Trophoblast cell (in vitro differentiated cells and primary cell): ENCODE measurements around the gene TXNRD3.
A peak's percentile ranks its signal among the peaks of the same experiment; 100 is the strongest.

Experiments
- DNase-seq, 2 donors: peaks; one replicate each; pipeline ENCODE4 v3.0.0-alpha.2; 2016
- H2AFZ ChIP-seq: 2 replicates; pipeline ENCODE4 v1.6.1; 2013; ENCODE audit warnings: low read length, moderate library complexity, mild to moderate bottlenecking; ENCODE audit not compliant: insufficient read depth, poor library complexity
- H2AK5ac ChIP-seq: 2 replicates; pipeline ENCODE4 v1.6.1; 2013; ENCODE audit warnings: mild to moderate bottlenecking, low read length
- H2BK120ac ChIP-seq: 2 replicates; pipeline ENCODE4 v1.6.1; 2013; ENCODE audit warnings: low read length, mild to moderate bottlenecking, moderate library complexity; ENCODE audit not compliant: insufficient read depth, poor library complexity
- H2BK12ac ChIP-seq: 2 replicates; pipeline ENCODE4 v1.6.1; 2013; ENCODE audit warnings: mild to moderate bottlenecking, low read length, moderate library complexity
- H2BK5ac ChIP-seq: 2 replicates; pipeline ENCODE4 v1.6.1; 2013; ENCODE audit warnings: low read length, low read depth, moderate library complexity, mild to moderate bottlenecking; ENCODE audit not compliant: poor library complexity
- H3K14ac ChIP-seq: 2 replicates; pipeline ENCODE4 v1.6.1; 2013; ENCODE audit warnings: mild to moderate bottlenecking, low read length
- H3K18ac ChIP-seq: 2 replicates; pipeline ENCODE4 v1.6.1; 2013; ENCODE audit warnings: mild to moderate bottlenecking, low read length
- H3K23ac ChIP-seq: 2 replicates; pipeline ENCODE4 v1.6.1; 2013; ENCODE audit warnings: low read length
- H3K27ac ChIP-seq: 2 replicates; pipeline ENCODE4 v1.5.1; 2013; ENCODE audit warnings: low read depth, mild to moderate bottlenecking, inconsistent platforms, low read length, moderate library complexity
- H3K27me3 ChIP-seq: 2 replicates; pipeline ENCODE4 v1.6.1; 2013; ENCODE audit warnings: inconsistent platforms, mild to moderate bottlenecking, low read length, moderate library complexity; ENCODE audit not compliant: insufficient read depth
- H3K36me3 ChIP-seq, 2 experiments: 1 replicate in 1 of 2; 2 replicates in 1 of 2; pipeline ENCODE4 v1.6.1; 2013; ENCODE audit warnings: low read length in 2 of 2, mild to moderate bottlenecking in 2 of 2, moderate library complexity in 1 of 2; ENCODE audit not compliant: insufficient read depth in 2 of 2, control insufficient read depth in 1 of 2
- H3K4ac ChIP-seq: 2 replicates; pipeline ENCODE4 v1.6.1; 2013; ENCODE audit warnings: low read depth, mild to moderate bottlenecking, low read length, moderate library complexity
- H3K4me1 ChIP-seq, 2 experiments: 1 replicate in 1 of 2; 2 replicates in 1 of 2; pipeline ENCODE4 v1.6.1; 2013; ENCODE audit warnings: low read length in 2 of 2, mild to moderate bottlenecking in 2 of 2, moderate library complexity in 1 of 2; ENCODE audit not compliant: insufficient read depth in 2 of 2, control insufficient read depth in 1 of 2
- H3K4me2 ChIP-seq: 2 replicates; pipeline ENCODE4 v1.6.1; 2013; ENCODE audit warnings: inconsistent platforms, mild to moderate bottlenecking, low read length, moderate library complexity
- H3K4me3 ChIP-seq: 2 replicates; pipeline ENCODE4 v1.5.1; 2013; ENCODE audit warnings: mild to moderate bottlenecking, low read depth, low read length, inconsistent platforms
- H3K79me1 ChIP-seq: one replicate; pipeline ENCODE4 v1.6.1; 2013; ENCODE audit warnings: low read length
- H3K79me2 ChIP-seq: 2 replicates; pipeline ENCODE4 v1.6.1; 2013; ENCODE audit warnings: low read length, mild to moderate bottlenecking; ENCODE audit not compliant: control insufficient read depth, insufficient read depth, poor library complexity
- H3K9ac ChIP-seq: 2 replicates; pipeline ENCODE4 v1.6.1; 2013; ENCODE audit warnings: mild to moderate bottlenecking, low read length
- H3K9me3 ChIP-seq: 2 replicates; pipeline ENCODE4 v1.6.1; 2013; ENCODE audit warnings: low read depth, mild to moderate bottlenecking, control low read depth, inconsistent platforms, low read length; ENCODE audit not compliant: insufficient read depth
- H4K12ac ChIP-seq: 2 replicates; pipeline ENCODE4 v1.6.1; 2013; ENCODE audit warnings: low read depth, mild to moderate bottlenecking, low read length, moderate library complexity
- H4K8ac ChIP-seq: 2 replicates; pipeline ENCODE4 v1.6.1; 2013; ENCODE audit warnings: low read depth, mild to moderate bottlenecking, low read length, moderate library complexity
- H4K91ac ChIP-seq: one replicate; pipeline ENCODE4 v1.6.1; 2013; ENCODE audit warnings: low read depth, mild to moderate bottlenecking, low read length, moderate library complexity
- WGBS: extraction: QIAGEN DNeasy Blood & Tissue Kit; methylation state at CpG from one replicate; pipeline ENCODE4 v1.1.7; 2013; ENCODE audit warnings: missing lambda C conversion rate; ENCODE audit not compliant: insufficient read length, insufficient coverage; ENCODE audit errors: extremely low coverage; 5-methylcytosine and 5-hydroxymethylcytosine counted together

The TXNRD3 gene

DNA sequence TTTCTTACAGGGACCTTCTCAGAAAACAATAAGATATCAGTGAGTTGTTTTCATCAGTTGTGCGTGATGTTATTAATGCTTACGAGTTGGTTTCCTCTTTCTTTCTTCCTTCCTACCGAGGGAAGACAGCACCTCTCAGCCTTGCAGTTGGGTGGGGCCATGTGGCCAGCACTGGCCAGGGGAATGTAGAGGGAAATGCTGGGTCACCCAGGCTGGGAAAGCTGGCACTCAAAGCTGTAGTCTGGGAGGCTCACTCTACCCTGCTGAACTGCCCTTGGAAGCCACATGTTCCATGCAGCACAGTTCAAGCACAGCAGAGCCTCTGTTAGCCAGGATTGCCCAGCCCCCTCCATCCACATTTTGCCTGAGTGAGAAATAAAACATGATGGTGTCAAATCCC lies 39.0 kb upstream of the TXNRD3 start:
- Histone ChIP-seq H4K8ac (no peak overlapping the region), H4K91ac (no peak overlapping the region), H2BK120ac (no peak overlapping the region), H4K12ac (no peak overlapping the region), H2AK5ac (no peak overlapping the region), H3K14ac (no peak overlapping the region), H3K4me3 (no peak overlapping the region), H3K36me3 (no peaks in the 10 kb centered on the region), H2AFZ (no peak overlapping the region), H3K27ac (no peak overlapping the region), H3K23ac (no peak overlapping the region), H3K18ac (no peak overlapping the region), H2BK12ac (no peak overlapping the region), H3K4me2 (no peak overlapping the region), H3K4me1 (no peaks in the 10 kb centered on the region), H3K79me1 (no peaks in the 10 kb centered on the region), H2BK5ac (no peak overlapping the region), H3K9me3 (no peaks in the 10 kb centered on the region), H3K9ac (no peak overlapping the region), H3K4ac (no peak overlapping the region), H3K79me2 (no peaks in the 10 kb centered on the region), H3K27me3 (no peaks in the 10 kb centered on the region)
- no CpG with 5 or more reads among the region's 3 CpGs for WGBS
- DNase-seq: no peak

DNA sequence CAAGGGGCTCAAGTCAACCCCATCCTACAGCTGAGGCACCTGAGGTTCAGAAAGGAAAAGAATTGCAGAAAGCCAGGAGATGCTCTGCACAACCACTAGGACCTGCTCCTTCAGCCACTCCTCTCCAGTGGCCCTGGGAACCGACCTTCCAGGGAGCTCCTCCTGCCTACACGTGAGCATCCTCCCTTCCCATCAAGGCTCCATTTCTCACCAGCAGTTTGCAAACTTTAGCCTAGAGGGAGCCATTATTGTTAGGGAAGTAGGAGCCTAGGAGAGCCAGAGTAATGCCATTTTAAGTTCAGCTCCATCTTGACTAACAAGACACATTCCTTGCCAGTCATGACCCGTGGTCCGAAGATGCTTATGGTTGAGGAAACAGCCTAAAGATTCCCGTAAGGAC lies 37.9 kb upstream of the TXNRD3 start:
- H2BK120ac ChIP-seq: no peak overlapping the region

GRCh38 chr3:126691765-126692164 lies 36.8 kb upstream of the TXNRD3 start:
- Histone ChIP-seq H3K23ac (no peak overlapping the region), H3K4ac (no peak overlapping the region), H2AFZ (no peak overlapping the region), H4K91ac (no peak overlapping the region), H3K27me3 (no peaks in the 10 kb centered on the region), H2BK5ac (no peak overlapping the region), H4K8ac (no peak overlapping the region), H2AK5ac (no peak overlapping the region), H2BK12ac (no peak overlapping the region), H3K79me2 (no peaks in the 10 kb centered on the region), H3K36me3 (no peaks in the 10 kb centered on the region), H3K4me3 (no peak overlapping the region), H2BK120ac (no peak overlapping the region), H3K27ac (no peak overlapping the region), H3K4me2 (no peak overlapping the region), H3K9me3 (no peaks in the 10 kb centered on the region), H3K18ac (no peak overlapping the region), H3K14ac (no peak overlapping the region), H3K79me1 (no peaks in the 10 kb centered on the region), H3K9ac (no peak overlapping the region), H4K12ac (no peak overlapping the region), H3K4me1 (no peaks in the 10 kb centered on the region)
- no peak for DNase-seq
- no CpG with 5 or more reads among the region's 4 CpGs for WGBS

More for the DNA sequence above, 37.9 kb upstream of the TXNRD3 start:
- Histone ChIP-seq H3K27me3 (no peaks in the 10 kb centered on the region), H3K27ac (no peak overlapping the region), H4K8ac (no peak overlapping the region), H3K4ac (no peak overlapping the region), H2AFZ (no peak overlapping the region), H3K79me1 (no peaks in the 10 kb centered on the region), H2BK12ac (no peak overlapping the region), H3K9ac (no peak overlapping the region), H3K18ac (no peak overlapping the region), H2AK5ac (no peak overlapping the region), H3K36me3 (no peaks in the 10 kb centered on the region), H3K4me1 (no peaks in the 10 kb centered on the region), H4K91ac (no peak overlapping the region), H3K4me2 (no peak overlapping the region), H3K14ac (no peak overlapping the region), H2BK5ac (no peak overlapping the region), H3K23ac (no peak overlapping the region), H4K12ac (no peak overlapping the region), H3K4me3 (no peak overlapping the region), H3K79me2 (no peaks in the 10 kb centered on the region), H3K9me3 (no peaks in the 10 kb centered on the region)
- DNase-seq: peak in 1 of 2 donors; percentile 47
- no CpG with 5 or more reads among the region's 5 CpGs for WGBS

DNA sequence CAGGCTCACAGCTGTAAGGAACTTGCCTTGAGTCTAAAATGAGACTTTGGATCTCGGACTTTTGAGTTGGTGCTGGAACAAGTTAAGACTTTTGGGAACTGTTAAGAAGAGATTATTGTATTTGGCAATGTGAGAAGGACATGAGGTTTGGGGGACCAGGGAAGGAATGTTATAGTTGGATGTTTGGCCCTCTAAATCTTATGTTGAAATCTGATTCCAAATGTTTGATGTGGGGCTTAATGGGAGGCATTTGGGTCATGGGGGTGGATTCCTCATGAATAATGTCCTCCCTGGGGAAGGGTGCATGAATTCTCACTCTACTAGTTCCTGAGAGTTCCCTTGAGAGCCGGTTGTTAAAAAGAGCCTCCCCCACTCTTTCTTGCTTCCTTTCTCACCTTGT lies 30.6 kb upstream of the TXNRD3 start:
- no peaks in the 10 kb centered on the region for H3K79me2 ChIP-seq
- H3K4me1 ChIP-seq: peaks cover 3 to 4% of the 10 kb centered on the region in 2 experiments
- no peak overlapping the region for H4K91ac ChIP-seq
- no peak overlapping the region for H3K4me3 ChIP-seq
- H3K4ac ChIP-seq: no peak overlapping the region
- no peak overlapping the region for H4K8ac ChIP-seq
- no peak overlapping the region for H2AK5ac ChIP-seq
- H3K18ac ChIP-seq: no peak overlapping the region
- H3K4me2 ChIP-seq: no peak overlapping the region
- H3K36me3 ChIP-seq: no peaks in the 10 kb centered on the region
- H3K27ac ChIP-seq: no peak overlapping the region
- H3K27me3 ChIP-seq: no peaks in the 10 kb centered on the region
- H3K23ac ChIP-seq: no peak overlapping the region
- H2BK120ac ChIP-seq: no peak overlapping the region
- H3K9me3 ChIP-seq: no peaks in the 10 kb centered on the region
- no peak overlapping the region for H2BK5ac ChIP-seq
- no CpG with 5 or more reads among the region's 2 CpGs for WGBS
- H2AFZ ChIP-seq: no peak overlapping the region
- no peak overlapping the region for H4K12ac ChIP-seq
- H2BK12ac ChIP-seq: no peak overlapping the region
- no peak for DNase-seq
- no peak overlapping the region for H3K9ac ChIP-seq
- no peaks in the 10 kb centered on the region for H3K79me1 ChIP-seq
- no peak overlapping the region for H3K14ac ChIP-seq
